Body of pancreas (tissue), 4 donors: ENCODE results near the gene PLPPR5.

Experiments used
- CTCF ChIP-seq, 7 experiments: fragments of 450-650 bp in 4 of 7; fragments of 200-600 bp in 3 of 7; sonication (generic) in 3 of 7; IDR thresholded peaks; one replicate each; pipeline ENCODE4 v1.5.1; 2016 to 2019; ENCODE audit warnings: antibody characterized with exemption in 7 of 7
- POLR2A ChIP-seq, 3 donors: fragments of 450-650 bp; IDR thresholded peaks; one replicate each; pipeline ENCODE4 v1.6.1; 2016; ENCODE audit warnings: antibody characterized with exemption in 3 of 3, mild to moderate bottlenecking in 2 of 3

DNA sequence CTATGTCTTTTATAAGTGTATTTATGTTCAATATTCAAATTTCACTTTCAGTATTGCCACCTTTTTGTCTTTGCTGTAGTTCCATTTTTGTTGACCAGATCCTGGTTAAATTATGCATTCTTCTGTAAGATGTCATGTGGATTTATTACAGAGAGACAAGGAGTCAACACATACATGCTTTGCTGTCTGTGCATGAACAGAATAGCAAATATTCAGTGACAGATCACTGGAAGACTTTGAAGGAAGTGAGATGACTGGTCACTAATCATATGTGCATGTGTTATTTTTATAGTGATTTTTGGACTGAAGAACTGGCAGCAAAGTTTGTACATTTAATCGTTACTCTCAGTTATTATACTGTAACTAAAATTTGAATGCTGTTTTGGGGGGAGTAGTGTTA, 117.2 kb downstream of the PLPPR5 start:
- TF ChIP-seq POLR2A (IDR thresholded peaks at IDR 0.05), result no peak
- no peak for TF ChIP-seq CTCF (IDR thresholded peaks at IDR 0.05)
